GM10266 (cell line): ENCODE results near the gene CARMIL1.

ENCODE experiments used
- DNase-seq: peaks from one replicate; pipeline ENCODE4 v3.0.0; 2012; ENCODE audit errors: extremely low spot score
- CTCF ChIP-seq: IDR thresholded peaks from 2 replicates; pipeline ENCODE4 v1.5.1; 2012; ENCODE audit warnings: mild to moderate bottlenecking, low read depth; ENCODE audit not compliant: control insufficient read depth, insufficient read depth; ENCODE audit errors: missing control alignments

The CARMIL1 gene

GRCh38 chr6:25468881-25469280 is 189.7 kb downstream of the CARMIL1 start:
- no peak for TF ChIP-seq CTCF
- DNase-seq = no peak

- TF ChIP-seq CTCF = no peak
- DNase-seq = no peak
Measured at GRCh38 chr6:25469797-25470388, 190.7 kb downstream of the CARMIL1 start.

- no peak for DNase-seq
- TF ChIP-seq CTCF = no peak
Measured at GRCh38 chr6:25472306-25472705, 193.1 kb downstream of the CARMIL1 start.

GRCh38 chr6:25472906-25473305 is 193.7 kb downstream of the CARMIL1 start:
- no peak for DNase-seq
- TF ChIP-seq CTCF = no peak

GRCh38 chr6:25473447-25473846 is 194.3 kb downstream of the CARMIL1 start:
- DNase-seq = no peak
- no peak for TF ChIP-seq CTCF

- DNase-seq = no peak
- TF ChIP-seq CTCF = no peak
Measured at GRCh38 chr6:25476126-25476525, 197.0 kb downstream of the CARMIL1 start.

- DNase-seq = no peak
- TF ChIP-seq CTCF = no peak
Measured at GRCh38 chr6:25477006-25477590, 197.9 kb downstream of the CARMIL1 start.
